WTC11 (cell line): ENCODE data around the gene PRKACA. TPM values are rescaled to one million over a fixed set of nuclear protein-coding genes. Genes with fewer than 3 reads are reported as not detected.

ENCODE experiments used
- ATAC-seq: fragments of 200-7000 bp; cut with Tn5 transposase; 2 replicates; pipeline ENCODE4 v1.10.0; 2021; ENCODE audit warnings: mild to moderate bottlenecking, moderate library complexity
- CTCF ChIA-PET: fragments of 300-600 bp; sonication (Branson Sonifier 250); formaldehyde crosslinking; loops from one replicate; lab custom pipeline; 2021; ENCODE audit warnings: antibody characterized with exemption; lab: Charles Lee
- POLR2A ChIA-PET: fragments of 350-600 bp; sonication (Branson Sonifier 250); formaldehyde crosslinking; loops from one replicate; lab custom pipeline; 2021; ENCODE audit warnings: antibody characterized with exemption; lab: Charles Lee
- DNase-seq: peaks from one replicate; pipeline ENCODE4 v3.0.0; 2021; ENCODE audit warnings: low spot score
- H3K27ac Mint-ChIP-seq: 2 replicates; pipeline ENCODE4 v1.8.0; 2021; ENCODE audit warnings: mixed read lengths
- H3K27me3 Mint-ChIP-seq: 2 replicates; pipeline ENCODE4 v1.8.0; 2021; ENCODE audit warnings: low read depth, mild to moderate bottlenecking, moderate library complexity, mixed read lengths
- H3K36me3 Mint-ChIP-seq: 2 replicates; pipeline ENCODE4 v1.8.0; 2021; ENCODE audit warnings: mixed read lengths
- H3K4me1 Mint-ChIP-seq: 2 replicates; pipeline ENCODE4 v1.8.0; 2022; ENCODE audit warnings: mixed read lengths
- H3K4me3 Mint-ChIP-seq: 2 replicates; pipeline ENCODE4 v1.8.0; 2021; ENCODE audit warnings: mild to moderate bottlenecking, moderate library complexity, mixed read lengths
- H3K9me3 Mint-ChIP-seq: 2 replicates; pipeline ENCODE4 v1.8.0; 2021; ENCODE audit warnings: mixed read lengths
- ATF2 ChIP-seq: sonication (generic); formaldehyde crosslinking; IDR thresholded peaks from 2 replicates; pipeline ENCODE4 v1.8.1; 2022; ENCODE audit warnings: low read depth, missing genetic modification reagents, borderline replicate concordance
- CREB1 ChIP-seq: sonication (generic); formaldehyde crosslinking; IDR thresholded peaks from 2 replicates; pipeline ENCODE4 v1.8.0; 2023; ENCODE audit warnings: mild to moderate bottlenecking, missing genetic modification reagents
- FOXJ3 ChIP-seq: sonication (generic); formaldehyde crosslinking; IDR thresholded peaks from 2 replicates; pipeline ENCODE4 v1.9.0; 2021; ENCODE audit warnings: missing genetic modification reagents, mild to moderate bottlenecking, borderline replicate concordance
- GTF2I ChIP-seq: fragments of 250-450 bp; sonication (Bioruptor Pico); conservative IDR thresholded peaks from 2 replicates; pipeline ENCODE4 v1.4.0; 2021; ENCODE audit warnings: mild to moderate bottlenecking
- MYBL2 ChIP-seq: sonication (generic); formaldehyde crosslinking; IDR thresholded peaks from 2 replicates; pipeline ENCODE4 v1.8.1; 2023; ENCODE audit warnings: mild to moderate bottlenecking, moderate library complexity, missing genetic modification reagents
- NFYB ChIP-seq: sonication (generic); formaldehyde crosslinking; conservative IDR thresholded peaks from 2 replicates; pipeline ENCODE4 v1.8.0; 2022; ENCODE audit warnings: low read depth, missing genetic modification reagents
- total RNA-seq: library from RNA; stranded (reverse); gene quantifications from 3 replicates; pipeline ENCODE4 v1.2.3, GENCODE V29; 2021
- TF ChIP-seq, protein P1 (sequence below): fragments of 250-450 bp; sonication (Bioruptor Pico); IDR thresholded peaks from 2 replicates; pipeline ENCODE4 v2.1.2; 2022; ENCODE audit warnings: mild to moderate bottlenecking, moderate library complexity
- TF ChIP-seq, protein P2 (sequence below): sonication (generic); formaldehyde crosslinking; IDR thresholded peaks from 2 replicates; pipeline ENCODE4 v1.8.1; 2023; ENCODE audit warnings: mild to moderate bottlenecking, missing genetic modification reagents, borderline replicate concordance
- TF ChIP-seq, protein P3 (sequence below): sonication (generic); formaldehyde crosslinking; IDR thresholded peaks from 2 replicates; pipeline ENCODE4 v1.8.1; 2023; ENCODE audit warnings: mild to moderate bottlenecking, moderate library complexity, missing genetic modification reagents

PRKACA gene
- total RNA-seq, 1 experiment from 2014 or later: 37.8 TPM

GRCh38 chr19:14073261-14073924 lies 44.2 kb downstream of the PRKACA start (continued):
- TF ChIP-seq, protein P1, sequence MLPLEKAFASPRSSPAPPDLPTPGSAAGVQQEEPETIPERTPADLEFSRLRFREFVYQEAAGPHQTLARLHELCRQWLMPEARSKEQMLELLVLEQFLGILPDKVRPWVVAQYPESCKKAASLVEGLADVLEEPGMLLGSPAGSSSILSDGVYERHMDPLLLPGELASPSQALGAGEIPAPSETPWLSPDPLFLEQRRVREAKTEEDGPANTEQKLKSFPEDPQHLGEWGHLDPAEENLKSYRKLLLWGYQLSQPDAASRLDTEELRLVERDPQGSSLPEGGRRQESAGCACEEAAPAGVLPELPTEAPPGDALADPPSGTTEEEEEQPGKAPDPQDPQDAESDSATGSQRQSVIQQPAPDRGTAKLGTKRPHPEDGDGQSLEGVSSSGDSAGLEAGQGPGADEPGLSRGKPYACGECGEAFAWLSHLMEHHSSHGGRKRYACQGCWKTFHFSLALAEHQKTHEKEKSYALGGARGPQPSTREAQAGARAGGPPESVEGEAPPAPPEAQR (CRISPR knock-in tag): no peak
- TF ChIP-seq FOXJ3 (no peak), GTF2I (no peak), CREB1 (CRISPR knock-in tag) (no peak), ATF2 (CRISPR knock-in tag) (no peak)
- TF ChIP-seq, protein P2, sequence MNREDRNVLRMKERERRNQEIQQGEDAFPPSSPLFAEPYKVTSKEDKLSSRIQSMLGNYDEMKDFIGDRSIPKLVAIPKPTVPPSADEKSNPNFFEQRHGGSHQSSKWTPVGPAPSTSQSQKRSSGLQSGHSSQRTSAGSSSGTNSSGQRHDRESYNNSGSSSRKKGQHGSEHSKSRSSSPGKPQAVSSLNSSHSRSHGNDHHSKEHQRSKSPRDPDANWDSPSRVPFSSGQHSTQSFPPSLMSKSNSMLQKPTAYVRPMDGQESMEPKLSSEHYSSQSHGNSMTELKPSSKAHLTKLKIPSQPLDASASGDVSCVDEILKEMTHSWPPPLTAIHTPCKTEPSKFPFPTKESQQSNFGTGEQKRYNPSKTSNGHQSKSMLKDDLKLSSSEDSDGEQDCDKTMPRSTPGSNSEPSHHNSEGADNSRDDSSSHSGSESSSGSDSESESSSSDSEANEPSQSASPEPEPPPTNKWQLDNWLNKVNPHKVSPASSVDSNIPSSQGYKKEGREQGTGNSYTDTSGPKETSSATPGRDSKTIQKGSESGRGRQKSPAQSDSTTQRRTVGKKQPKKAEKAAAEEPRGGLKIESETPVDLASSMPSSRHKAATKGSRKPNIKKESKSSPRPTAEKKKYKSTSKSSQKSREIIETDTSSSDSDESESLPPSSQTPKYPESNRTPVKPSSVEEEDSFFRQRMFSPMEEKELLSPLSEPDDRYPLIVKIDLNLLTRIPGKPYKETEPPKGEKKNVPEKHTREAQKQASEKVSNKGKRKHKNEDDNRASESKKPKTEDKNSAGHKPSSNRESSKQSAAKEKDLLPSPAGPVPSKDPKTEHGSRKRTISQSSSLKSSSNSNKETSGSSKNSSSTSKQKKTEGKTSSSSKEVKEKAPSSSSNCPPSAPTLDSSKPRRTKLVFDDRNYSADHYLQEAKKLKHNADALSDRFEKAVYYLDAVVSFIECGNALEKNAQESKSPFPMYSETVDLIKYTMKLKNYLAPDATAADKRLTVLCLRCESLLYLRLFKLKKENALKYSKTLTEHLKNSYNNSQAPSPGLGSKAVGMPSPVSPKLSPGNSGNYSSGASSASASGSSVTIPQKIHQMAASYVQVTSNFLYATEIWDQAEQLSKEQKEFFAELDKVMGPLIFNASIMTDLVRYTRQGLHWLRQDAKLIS (CRISPR knock-in tag): no peak

- Mint-ChIP-seq H3K36me3 (no peaks in the 10 kb centered on the region), H3K4me3 (peak within 1 kb of the TSS; percentile 84)
- ATAC-seq: peak; percentile 5
- no peak for DNase-seq
- TF ChIP-seq NFYB (CRISPR knock-in tag) (no peak), MYBL2 (CRISPR knock-in tag) (0 out of 2 replicates have a peak, but pooled peaks have one; percentile 2)
- TF ChIP-seq, protein P2 (CRISPR knock-in tag): no peak
- TF ChIP-seq, protein P3, sequence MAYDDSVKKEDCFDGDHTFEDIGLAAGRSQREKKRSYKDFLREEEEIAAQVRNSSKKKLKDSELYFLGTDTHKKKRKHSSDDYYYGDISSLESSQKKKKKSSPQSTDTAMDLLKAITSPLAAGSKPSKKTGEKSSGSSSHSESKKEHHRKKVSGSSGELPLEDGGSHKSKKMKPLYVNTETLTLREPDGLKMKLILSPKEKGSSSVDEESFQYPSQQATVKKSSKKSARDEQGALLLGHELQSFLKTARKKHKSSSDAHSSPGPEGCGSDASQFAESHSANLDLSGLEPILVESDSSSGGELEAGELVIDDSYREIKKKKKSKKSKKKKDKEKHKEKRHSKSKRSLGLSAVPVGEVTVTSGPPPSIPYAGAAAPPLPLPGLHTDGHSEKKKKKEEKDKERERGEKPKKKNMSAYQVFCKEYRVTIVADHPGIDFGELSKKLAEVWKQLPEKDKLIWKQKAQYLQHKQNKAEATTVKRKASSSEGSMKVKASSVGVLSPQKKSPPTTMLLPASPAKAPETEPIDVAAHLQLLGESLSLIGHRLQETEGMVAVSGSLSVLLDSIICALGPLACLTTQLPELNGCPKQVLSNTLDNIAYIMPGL (CRISPR knock-in tag): peak; percentile 2; the same call in 1 of the 2 replicates
- TF ChIP-seq, all 79 proteins: peak for 2
- peaks cover 8% of the 10 kb centered on the region; the same call in 1 of the 2 replicates for H3K4me1 Mint-ChIP-seq
- H3K9me3 Mint-ChIP-seq: no peaks in the 10 kb centered on the region
- no peak within 1 kb of the TSS for H3K27ac Mint-ChIP-seq
- ChIA-PET POLR2A (interaction anchor here (1.0 to 1.4 kb wide), 2 partner anchors 16 to 192 kb away, joined by 3 to 4 read pairs; no protein-coding TSS in a partner anchor), CTCF (interaction anchor here (0.6 to 6.6 kb wide), 53 partner anchors 8 to 481 kb away, joined by 3 to 164 read pairs (median 6); partner anchors contain the start of genes ASF1B, DCAF15, IL27RA and NANOS3)
- H3K27me3 Mint-ChIP-seq: peaks cover 67% of the 10 kb centered on the region
Observed at GRCh38 chr19:14072535-14073260, 44.9 kb downstream of the PRKACA start, which contains the start of gene MISP3. Gene MISP3, plus strand, starts transcription at chr19:14072786. Its CDS starts 524 bp downstream, at chr19:14073310.
